Activated CD8-positive, alpha-beta T cell treated with anti-CD3 and anti-CD28 coated beads for 36 hours (primary cell): Measurements from ENCODE around the gene WDR4. TPM values are rescaled to one million over a fixed set of nuclear protein-coding genes. Genes with fewer than 3 reads are reported as not detected.

Experiments
- ATAC-seq: fragments of 200-7000 bp; cut with Tn5 transposase; one replicate; pipeline ENCODE4 v1.10.0; 2021; ENCODE audit warnings: mild to moderate bottlenecking, moderate library complexity
- CTCF ChIA-PET: fragments of 350-600 bp; sonication (Branson Sonifier 250); formaldehyde crosslinking; loops from one replicate; lab custom pipeline; 2021; ENCODE audit warnings: antibody characterized with exemption; lab: Charles Lee
- POLR2A ChIA-PET: fragments of 350-600 bp; sonication (Branson Sonifier 250); formaldehyde crosslinking; loops from one replicate; lab custom pipeline; 2021; ENCODE audit warnings: antibody characterized with exemption; lab: Charles Lee
- DNase-seq: peaks from one replicate; pipeline ENCODE4 v3.0.0-alpha.2; 2020
- H3K27ac Mint-ChIP-seq: one replicate; pipeline ENCODE4 v1.8.0; 2021; ENCODE audit warnings: mild to moderate bottlenecking, mixed read lengths
- H3K27me3 Mint-ChIP-seq: one replicate; pipeline ENCODE4 v1.8.0; 2021; ENCODE audit warnings: mixed read lengths
- H3K36me3 Mint-ChIP-seq: one replicate; pipeline ENCODE4 v1.8.0; 2021; ENCODE audit warnings: low read depth, mixed read lengths
- H3K4me1 Mint-ChIP-seq: one replicate; pipeline ENCODE4 v1.8.0; 2021; ENCODE audit warnings: low read depth, mixed read lengths
- H3K4me3 Mint-ChIP-seq: one replicate; pipeline ENCODE4 v1.8.0; 2021; ENCODE audit warnings: mild to moderate bottlenecking, moderate library complexity, mixed read lengths
- H3K9me3 Mint-ChIP-seq: one replicate; pipeline ENCODE4 v1.8.0; 2021; ENCODE audit warnings: mixed read lengths
- intact Hi-C: fragments of 100-400 bp; cut with micrococcal nuclease; formaldehyde crosslinking; loops from one replicate; pipeline ENCODE4 v1.10.0; 2022
- total RNA-seq, 2 experiments: library from RNA; stranded (reverse); gene quantifications; one replicate each; pipeline ENCODE4 v1.2.3, GENCODE V29; 2021
- TF ChIP-seq, protein P1 (sequence below): fragments of 200-600 bp; IDR thresholded peaks from one replicate; pipeline ENCODE4 v1.8.0; 2022; ENCODE audit warnings: antibody characterized with exemption, mild to moderate bottlenecking

Gene WDR4
- total RNA-seq, 2 experiments from 2014 or later, result 49.8 to 53.5 TPM

DNA sequence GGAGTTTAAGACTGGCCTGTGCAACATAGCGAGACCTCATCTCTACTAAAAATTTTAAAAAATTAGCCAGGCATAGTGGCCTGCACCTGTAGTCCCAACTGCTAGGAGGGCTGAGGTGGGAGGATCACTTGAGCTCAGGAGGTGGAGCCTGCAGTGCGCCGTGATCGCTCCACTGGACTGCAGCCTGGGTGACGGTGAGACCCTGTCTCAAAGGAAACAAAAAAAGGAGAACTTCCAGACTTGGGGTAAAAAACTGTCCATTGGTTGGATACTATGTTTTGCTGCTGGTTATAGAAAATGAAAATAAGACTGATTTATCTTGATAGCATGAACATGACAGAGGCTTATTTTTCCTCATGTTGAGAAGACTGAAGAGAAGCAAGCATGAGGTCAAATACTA, 79.4 kb downstream of the WDR4 start:
- Mint-ChIP-seq H3K4me1 (peaks cover 10% of the 10 kb centered on the region), H3K4me3 (no peak overlapping the region), H3K36me3 (no peaks in the 10 kb centered on the region), H3K27me3 (peaks cover under 1% of the 10 kb centered on the region), H3K27ac (no peak overlapping the region), H3K9me3 (no peaks in the 10 kb centered on the region)
- intact Hi-C loops, result no loop called here
- POLR2A ChIA-PET, result interaction anchor here (0.7 kb wide), 1 partner anchor 223 kb away, joined by 3 read pairs; no protein-coding TSS in a partner anchor
- CTCF ChIA-PET, result no interaction called here
- DNase-seq (no peak), ATAC-seq (peak; percentile 13)
- TF ChIP-seq, protein P1, sequence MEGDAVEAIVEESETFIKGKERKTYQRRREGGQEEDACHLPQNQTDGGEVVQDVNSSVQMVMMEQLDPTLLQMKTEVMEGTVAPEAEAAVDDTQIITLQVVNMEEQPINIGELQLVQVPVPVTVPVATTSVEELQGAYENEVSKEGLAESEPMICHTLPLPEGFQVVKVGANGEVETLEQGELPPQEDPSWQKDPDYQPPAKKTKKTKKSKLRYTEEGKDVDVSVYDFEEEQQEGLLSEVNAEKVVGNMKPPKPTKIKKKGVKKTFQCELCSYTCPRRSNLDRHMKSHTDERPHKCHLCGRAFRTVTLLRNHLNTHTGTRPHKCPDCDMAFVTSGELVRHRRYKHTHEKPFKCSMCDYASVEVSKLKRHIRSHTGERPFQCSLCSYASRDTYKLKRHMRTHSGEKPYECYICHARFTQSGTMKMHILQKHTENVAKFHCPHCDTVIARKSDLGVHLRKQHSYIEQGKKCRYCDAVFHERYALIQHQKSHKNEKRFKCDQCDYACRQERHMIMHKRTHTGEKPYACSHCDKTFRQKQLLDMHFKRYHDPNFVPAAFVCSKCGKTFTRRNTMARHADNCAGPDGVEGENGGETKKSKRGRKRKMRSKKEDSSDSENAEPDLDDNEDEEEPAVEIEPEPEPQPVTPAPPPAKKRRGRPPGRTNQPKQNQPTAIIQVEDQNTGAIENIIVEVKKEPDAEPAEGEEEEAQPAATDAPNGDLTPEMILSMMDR, result no peak

DNA sequence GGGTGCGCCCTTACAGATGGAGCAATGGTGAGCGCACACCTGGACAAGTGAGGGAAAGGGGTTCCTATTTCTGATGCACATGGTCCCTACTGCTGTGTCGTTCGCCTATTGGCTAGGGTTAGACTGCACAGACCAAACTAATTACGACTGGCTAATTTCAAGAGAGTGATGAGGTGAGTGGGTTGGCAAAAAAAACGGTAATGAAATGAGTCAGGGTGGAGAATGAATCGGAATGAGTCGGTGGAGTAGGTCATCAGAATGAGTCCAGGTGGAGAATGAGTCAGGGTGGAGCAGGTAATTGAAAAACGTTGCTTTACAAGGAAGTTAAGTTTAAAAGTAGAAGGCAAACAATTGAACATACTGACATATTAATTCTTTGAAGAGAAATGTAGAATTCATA, 79.8 kb downstream of the WDR4 start:
- ATAC-seq, result peak; percentile 94

More for the DNA sequence above, 79.8 kb downstream of the WDR4 start:
- TF ChIP-seq, protein P1, result no peak
- Mint-ChIP-seq H3K36me3 (no peaks in the 10 kb centered on the region), H3K27me3 (peaks cover 2% of the 10 kb centered on the region), H3K4me1 (peaks cover 10% of the 10 kb centered on the region), H3K27ac (no peak overlapping the region), H3K9me3 (no peaks in the 10 kb centered on the region), H3K4me3 (no peak overlapping the region)
- ChIA-PET POLR2A (interaction anchor here (0.7 to 1.3 kb wide), 2 partner anchors 14 to 224 kb away, joined by 3 to 4 read pairs; no protein-coding TSS in a partner anchor), CTCF (no interaction called here)
- peak; percentile 54 for DNase-seq
- intact Hi-C loops, result no loop called here

Other genes with a start within 250 kb of the WDR4 start
- gene PDE9A, start 225.9 kb downstream of the WDR4 start, total RNA-seq, result 10 to 100 TPM; 11.1 to 11.5 TPM
- 10 to 100 TPM; 29.0 to 29.8 TPM for gene NDUFV3, start 13.8 kb upstream of the WDR4 start, total RNA-seq
- gene ERVH48-1, start 46.1 kb upstream of the WDR4 start, total RNA-seq, result under 1 TPM; 0.18 to 0.29 TPM
- 10 to 100 TPM; 12.6 to 14.1 TPM for gene PKNOX1, start 95.0 kb upstream of the WDR4 start, total RNA-seq
- 10 to 100 TPM; 91.3 to 91.9 TPM for gene CBS, start 196.3 kb upstream of the WDR4 start, total RNA-seq
- 10 to 100 TPM; 21.9 to 31.3 TPM for gene U2AF1, start 228.0 kb upstream of the WDR4 start, total RNA-seq